Testis (tissue), 3 donors: ENCODE measurements around the gene EXOSC10. TPM values are rescaled to one million over a fixed set of nuclear protein-coding genes. Genes with fewer than 3 reads are reported as not detected.

Experiments used
- DNase-seq: peaks from one replicate; pipeline ENCODE4 v3.0.0-alpha.2; 2019
- H3K27ac ChIP-seq, 2 donors: fragments of 200-600 bp; sonication (generic); one replicate each; pipeline ENCODE4 v1.5.1; 2019
- H3K27me3 ChIP-seq: fragments of 200-600 bp; sonication (generic); one replicate; pipeline ENCODE4 v1.5.1; 2019
- H3K36me3 ChIP-seq: fragments of 200-600 bp; sonication (generic); one replicate; pipeline ENCODE4 v1.5.1; 2017; ENCODE audit warnings: low read depth; ENCODE audit errors: missing control alignments
- H3K4me1 ChIP-seq: fragments of 200-600 bp; sonication (generic); one replicate; pipeline ENCODE4 v1.5.1; 2019
- H3K4me3 ChIP-seq, 2 donors: fragments of 200-600 bp; sonication (generic); one replicate each; pipeline ENCODE4 v1.5.1; 2017 to 2019
- H3K9me3 ChIP-seq: fragments of 200-600 bp; sonication (generic); one replicate; pipeline ENCODE4 v1.5.1; 2017
- CTCF ChIP-seq, 3 experiments: fragments of 450-650 bp in 2 of 3; fragments of 200-600 bp in 1 of 3; sonication (generic) in 1 of 3; IDR thresholded peaks; one replicate each; pipeline ENCODE4 v1.5.1; 2016 to 2019; ENCODE audit warnings: antibody characterized with exemption in 3 of 3, mild to moderate bottlenecking in 2 of 3, moderate library complexity in 1 of 3
- POLR2A ChIP-seq: fragments of 450-650 bp; IDR thresholded peaks from one replicate; pipeline ENCODE4 v1.6.1; 2017; ENCODE audit warnings: antibody characterized with exemption, mild to moderate bottlenecking, moderate library complexity
- WGBS, 2 donors: methylation state at CpG; one replicate each; pipeline ENCODE4 v1.1.5; 2018; 5-methylcytosine and 5-hydroxymethylcytosine counted together
- intact Hi-C: fragments of 100-400 bp; cut with DNase I; formaldehyde crosslinking; loops from one replicate; pipeline ENCODE4 v1.15.1; 2023; ENCODE audit warnings: low total_unique reads
- polyA plus RNA-seq: library from polyadenylated mRNA; stranded (reverse); fragments of 350-450 nt; fragmentation: Illumina TruSeq; extraction: RNeasy Lipid Tissue Mini Kit (QIAGEN cat#74804); gene quantifications from one replicate; pipeline ENCODE4 v1.2.3, GENCODE V29; 2014; ENCODE audit warnings: low read depth, low replicate concordance; ENCODE audit not compliant: insufficient read depth
- total RNA-seq, 2 donors: library from RNA; depleted of rRNA; stranded (reverse); fragments of >200 nt; gene quantifications; one replicate each; pipeline ENCODE4 v1.2.3, GENCODE V29; 2016

EXOSC10 gene
- total and polyA plus RNA-seq, 3 donors from 2014 or later: 67.5 to 78.8 (median 78.4) TPM

GRCh38 chr1:11026052-11026451 is 73.6 kb downstream of the EXOSC10 start:
- DNase-seq: no peak
- intact Hi-C loops: no loop called here
- TF ChIP-seq POLR2A (no peak), CTCF (IDR thresholded peaks at IDR 0.05) (no peak)
- WGBS, 2 donors: 65 to 68% methylated on average over 1 of the region's 1 CpG
- H3K9me3 ChIP-seq: no peaks in the 10 kb centered on the region
- no peaks in the 10 kb centered on the region for H3K4me1 ChIP-seq
- no peak overlapping the region for H3K4me3 ChIP-seq
- H3K36me3 ChIP-seq: no peaks in the 10 kb centered on the region
- no peaks in the 10 kb centered on the region for H3K27me3 ChIP-seq
- H3K27ac ChIP-seq: no peak overlapping the region

GRCh38 chr1:11025618-11026017 is 74.1 kb downstream of the EXOSC10 start:
- WGBS, 2 donors: 89% methylated on average over 1 of the region's 1 CpG
- intact Hi-C loops: no loop called here
- Histone ChIP-seq H3K27ac (no peak overlapping the region), H3K36me3 (no peaks in the 10 kb centered on the region), H3K4me3 (no peak overlapping the region), H3K27me3 (no peaks in the 10 kb centered on the region), H3K4me1 (no peaks in the 10 kb centered on the region), H3K9me3 (no peaks in the 10 kb centered on the region)
- no peak for DNase-seq
- TF ChIP-seq POLR2A (no peak), CTCF (IDR thresholded peaks at IDR 0.05) (no peak)

- TF ChIP-seq CTCF (IDR thresholded peaks at IDR 0.05) (no peak), POLR2A (no peak)
- no peak overlapping the region for H3K27ac ChIP-seq
- H3K27me3 ChIP-seq: no peaks in the 10 kb centered on the region
- intact Hi-C loops: no loop called here
- no peaks in the 10 kb centered on the region for H3K9me3 ChIP-seq
- 81 to 83% methylated on average over 2 of the region's 2 CpGs for WGBS, 2 donors
- DNase-seq: no peak
- no peak overlapping the region for H3K4me3 ChIP-seq
- H3K36me3 ChIP-seq: no peaks in the 10 kb centered on the region
- H3K4me1 ChIP-seq: no peaks in the 10 kb centered on the region
Observed at GRCh38 chr1:11024874-11025203, 74.8 kb downstream of the EXOSC10 start.

GRCh38 chr1:11024154-11024873 is 75.4 kb downstream of the EXOSC10 start:
- TF ChIP-seq CTCF (IDR thresholded peaks at IDR 0.05): no peak
- TF ChIP-seq POLR2A: no peak
- intact Hi-C loops: no loop called here
- H3K4me1 ChIP-seq: no peaks in the 10 kb centered on the region
- no peak for DNase-seq
- H3K36me3 ChIP-seq: no peaks in the 10 kb centered on the region
- H3K27ac ChIP-seq: no peak overlapping the region
- H3K9me3 ChIP-seq: no peaks in the 10 kb centered on the region
- H3K27me3 ChIP-seq: no peaks in the 10 kb centered on the region
- 75 to 82% methylated on average over 3 of the region's 3 CpGs for WGBS, 2 donors
- H3K4me3 ChIP-seq: no peak overlapping the region

- no peak for TF ChIP-seq CTCF (IDR thresholded peaks at IDR 0.05)
- TF ChIP-seq POLR2A: no peak
- Histone ChIP-seq H3K27me3 (no peaks in the 10 kb centered on the region), H3K27ac (no peak overlapping the region), H3K9me3 (no peaks in the 10 kb centered on the region), H3K36me3 (no peaks in the 10 kb centered on the region), H3K4me3 (no peak overlapping the region), H3K4me1 (no peaks in the 10 kb centered on the region)
- 93 to 95% methylated on average over 14 of the region's 14 CpGs for WGBS, 2 donors
- intact Hi-C loops: no loop called here
- no peak for DNase-seq
Observed at GRCh38 chr1:11023201-11023600, 76.5 kb downstream of the EXOSC10 start.
